ENCODE results near the gene NTRK1.

NTRK1 gene

GRCh38 chr1:156882543-156882942 lies 21.9 kb downstream of the NTRK1 start:
- DNase-seq, result no peak

GRCh38 chr1:156883919-156884318 lies 23.3 kb downstream of the NTRK1 start:
- DNase-seq, result no peak

GRCh38 chr1:156884560-156885184 lies 24.0 kb downstream of the NTRK1 start:
- no peak for DNase-seq

- no peak for DNase-seq
Measured at GRCh38 chr1:156885314-156885713, 24.6 kb downstream of the NTRK1 start.

GRCh38 chr1:156885880-156886355 lies 25.3 kb downstream of the NTRK1 start:
- DNase-seq, result no peak

- no peak for DNase-seq
Measured at GRCh38 chr1:156886583-156887281, 26.1 kb downstream of the NTRK1 start.

GRCh38 chr1:156887317-156887716 lies 26.7 kb downstream of the NTRK1 start:
- no peak for DNase-seq

- no peak for DNase-seq
Measured at GRCh38 chr1:156887734-156888133, 27.1 kb downstream of the NTRK1 start.

- peak; percentile 43 for DNase-seq
Measured at GRCh38 chr1:156889802-156890580, 29.3 kb downstream of the NTRK1 start.

- peak; percentile 80 for DNase-seq
Measured at GRCh38 chr1:156892190-156893047, 31.8 kb downstream of the NTRK1 start.

GRCh38 chr1:156893048-156893953 lies 32.6 kb downstream of the NTRK1 start, which contains the start of gene PEAR1:
Gene PEAR1, plus strand, starts transcription at chr1:156893718. Its CDS starts 10,209 bp downstream, at chr1:156903927.
- DNase-seq, result no peak

- DNase-seq, result no peak
Measured at GRCh38 chr1:156894001-156894400, 33.3 kb downstream of the NTRK1 start.

GRCh38 chr1:156894711-156895454 lies 34.2 kb downstream of the NTRK1 start:
- no peak for DNase-seq

- no peak for DNase-seq
Measured at GRCh38 chr1:156895455-156895812, 34.8 kb downstream of the NTRK1 start.

- DNase-seq, result no peak
Measured at GRCh38 chr1:156895927-156896326, 35.3 kb downstream of the NTRK1 start.

- DNase-seq, result no peak
Measured at GRCh38 chr1:156896490-156897033, 35.9 kb downstream of the NTRK1 start.

GRCh38 chr1:156897078-156897825 lies 36.6 kb downstream of the NTRK1 start:
- no peak for DNase-seq

GRCh38 chr1:156898161-156898566 lies 37.5 kb downstream of the NTRK1 start:
- no peak for DNase-seq

GRCh38 chr1:156898971-156899664 lies 38.5 kb downstream of the NTRK1 start:
- no peak for DNase-seq

Data from T-helper 9 cell (primary cell).